Glutamatergic neuron (in vitro differentiated cells): ENCODE results near the gene ZNF28. TPM values are rescaled to one million over a fixed set of nuclear protein-coding genes. Genes with fewer than 3 reads are reported as not detected.

Source experiments
- DNase-seq: peaks from one replicate; pipeline ENCODE4 v3.0.0; 2022
- H3K27ac Mint-ChIP-seq: one replicate; pipeline ENCODE4 v1.8.0; 2020; ENCODE audit warnings: mild to moderate bottlenecking, mixed read lengths, inconsistent platforms; ENCODE audit not compliant: unreplicated experiment
- H3K27me3 Mint-ChIP-seq: one replicate; pipeline ENCODE4 v1.8.0; 2020; ENCODE audit warnings: mild to moderate bottlenecking, moderate library complexity, mixed read lengths, inconsistent platforms; ENCODE audit not compliant: unreplicated experiment
- H3K36me3 Mint-ChIP-seq: one replicate; pipeline ENCODE4 v1.8.0; 2020; ENCODE audit warnings: mild to moderate bottlenecking, mixed read lengths, inconsistent platforms; ENCODE audit not compliant: unreplicated experiment
- H3K4me1 Mint-ChIP-seq: one replicate; pipeline ENCODE4 v1.8.0; 2020; ENCODE audit warnings: mild to moderate bottlenecking, low read depth, mixed read lengths, inconsistent platforms; ENCODE audit not compliant: unreplicated experiment
- H3K4me3 Mint-ChIP-seq: one replicate; pipeline ENCODE4 v1.8.0; 2020; ENCODE audit warnings: mild to moderate bottlenecking, mixed read lengths, inconsistent platforms; ENCODE audit not compliant: unreplicated experiment
- H3K9me3 Mint-ChIP-seq: one replicate; pipeline ENCODE4 v1.8.0; 2020; ENCODE audit warnings: mild to moderate bottlenecking, moderate library complexity, mixed read lengths, inconsistent platforms; ENCODE audit not compliant: unreplicated experiment
- total RNA-seq: library from RNA; stranded (reverse); fragmentation: NEBNext Ultra II Directional; extraction: Animal tissue kit (Norgen Biotek cat#: 25700); gene quantifications from one replicate; pipeline ENCODE4 v1.2.1, GENCODE V29; 2021; ENCODE audit not compliant: unreplicated experiment
- TF ChIP-seq, protein P1 (sequence below): fragments of 200-600 bp; sonication (generic); IDR thresholded peaks from one replicate; pipeline ENCODE4 v1.5.0; 2021; ENCODE audit not compliant: partially characterized antibody, unreplicated experiment

ZNF28 gene
- total RNA-seq, 1 donor from 2014 or later: 21.1 TPM

DNA sequence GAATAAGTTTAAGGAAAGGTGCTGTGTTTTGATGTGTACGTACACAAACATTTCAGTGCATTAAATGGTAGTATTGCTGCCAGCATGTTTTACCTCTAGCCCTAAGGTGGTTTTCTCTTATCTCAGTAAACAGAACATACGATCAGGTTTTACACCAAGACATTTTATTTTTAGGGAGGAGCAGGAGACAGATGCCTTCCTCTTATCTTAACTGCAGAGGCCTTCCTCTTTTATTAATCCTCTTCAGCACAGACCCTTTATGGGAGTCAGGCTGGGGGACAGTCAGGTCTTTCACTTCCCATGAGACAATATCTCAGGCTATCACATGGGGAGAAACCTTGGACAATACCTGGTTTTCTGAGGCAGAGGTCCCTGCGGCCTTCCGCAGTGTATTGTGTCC lies 71.7 kb downstream of the ZNF28 start:
- TF ChIP-seq, protein P1, sequence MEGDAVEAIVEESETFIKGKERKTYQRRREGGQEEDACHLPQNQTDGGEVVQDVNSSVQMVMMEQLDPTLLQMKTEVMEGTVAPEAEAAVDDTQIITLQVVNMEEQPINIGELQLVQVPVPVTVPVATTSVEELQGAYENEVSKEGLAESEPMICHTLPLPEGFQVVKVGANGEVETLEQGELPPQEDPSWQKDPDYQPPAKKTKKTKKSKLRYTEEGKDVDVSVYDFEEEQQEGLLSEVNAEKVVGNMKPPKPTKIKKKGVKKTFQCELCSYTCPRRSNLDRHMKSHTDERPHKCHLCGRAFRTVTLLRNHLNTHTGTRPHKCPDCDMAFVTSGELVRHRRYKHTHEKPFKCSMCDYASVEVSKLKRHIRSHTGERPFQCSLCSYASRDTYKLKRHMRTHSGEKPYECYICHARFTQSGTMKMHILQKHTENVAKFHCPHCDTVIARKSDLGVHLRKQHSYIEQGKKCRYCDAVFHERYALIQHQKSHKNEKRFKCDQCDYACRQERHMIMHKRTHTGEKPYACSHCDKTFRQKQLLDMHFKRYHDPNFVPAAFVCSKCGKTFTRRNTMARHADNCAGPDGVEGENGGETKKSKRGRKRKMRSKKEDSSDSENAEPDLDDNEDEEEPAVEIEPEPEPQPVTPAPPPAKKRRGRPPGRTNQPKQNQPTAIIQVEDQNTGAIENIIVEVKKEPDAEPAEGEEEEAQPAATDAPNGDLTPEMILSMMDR: no peak
- no peaks in the 10 kb centered on the region for H3K4me1 Mint-ChIP-seq
- no peak for DNase-seq

DNA sequence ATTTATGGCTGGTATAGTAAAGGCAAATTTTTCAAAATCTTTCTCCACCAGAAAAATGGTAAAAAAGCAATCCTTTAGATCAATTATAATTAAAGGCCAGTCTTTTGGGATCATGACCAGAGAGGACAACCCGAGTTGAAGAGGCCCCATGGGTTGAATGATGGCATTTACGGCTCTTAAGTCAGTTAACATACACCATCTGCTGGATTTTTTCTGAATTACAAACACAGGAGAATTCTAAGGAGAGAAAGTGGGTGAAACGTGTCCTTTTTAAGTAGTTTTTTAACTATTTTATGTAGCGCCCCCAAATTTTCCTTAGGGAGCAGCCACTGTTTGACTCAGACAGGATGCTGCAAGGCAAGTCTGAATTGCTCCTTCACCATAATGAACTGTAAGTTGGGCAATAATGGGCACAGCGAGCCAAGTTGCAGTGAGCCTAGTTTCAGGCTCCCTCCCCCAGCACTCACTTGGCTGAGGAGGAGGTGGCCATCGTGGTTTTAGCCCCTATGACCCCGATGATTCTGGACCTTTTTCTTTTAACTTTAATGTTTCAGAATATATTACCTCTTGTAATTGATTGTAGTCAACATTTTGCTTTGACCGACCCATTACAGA lies 73.0 kb downstream of the ZNF28 start:
- Mint-ChIP-seq H3K4me1 (no peaks in the 10 kb centered on the region), H3K36me3 (no peaks in the 10 kb centered on the region), H3K27me3 (peaks cover 2% of the 10 kb centered on the region), H3K27ac (no peak overlapping the region), H3K4me3 (no peak overlapping the region), H3K9me3 (no peaks in the 10 kb centered on the region)
- DNase-seq: no peak
- TF ChIP-seq, protein P1: peak; percentile 23

More for the DNA sequence above, 71.7 kb downstream of the ZNF28 start:
- peaks cover 5% of the 10 kb centered on the region for H3K36me3 Mint-ChIP-seq
- H3K4me3 Mint-ChIP-seq: no peak overlapping the region
- no peak overlapping the region for H3K27ac Mint-ChIP-seq
- H3K9me3 Mint-ChIP-seq: no peaks in the 10 kb centered on the region
- no peaks in the 10 kb centered on the region for H3K27me3 Mint-ChIP-seq

Other genes starting within 250 kb of the ZNF28 start
- 62.3 TPM for gene ZNF83, start 183.3 kb downstream of the ZNF28 start, total RNA-seq
- gene ZNF611, start 86.6 kb downstream of the ZNF28 start, total RNA-seq: 36.2 TPM
- 13.2 TPM for gene ZNF600, start 34.8 kb downstream of the ZNF28 start, total RNA-seq
- 44.6 TPM for gene ZNF468, start 36.0 kb upstream of the ZNF28 start, total RNA-seq
- 57.6 TPM for gene ZNF320, start 76.0 kb upstream of the ZNF28 start, total RNA-seq
- 3.8 TPM for gene ZNF888, start 101.8 kb upstream of the ZNF28 start, total RNA-seq
- gene ZNF816, start 141.2 kb upstream of the ZNF28 start, total RNA-seq: 11.9 TPM
- gene ERVV-1, start 192.3 kb upstream of the ZNF28 start, total RNA-seq: not detected
- not detected for gene ERVV-2, start 223.1 kb upstream of the ZNF28 start, total RNA-seq